Endothelial cell of hepatic sinusoid (primary cell): ENCODE measurements around the gene PAAF1.

Experiments
- in situ Hi-C: cut with HindIII; loops from 2 replicates; pipeline ENCODE4 v1.10.0; 2017; ENCODE audit warnings: low sequenced_read_pairs

Gene PAAF1

DNA sequence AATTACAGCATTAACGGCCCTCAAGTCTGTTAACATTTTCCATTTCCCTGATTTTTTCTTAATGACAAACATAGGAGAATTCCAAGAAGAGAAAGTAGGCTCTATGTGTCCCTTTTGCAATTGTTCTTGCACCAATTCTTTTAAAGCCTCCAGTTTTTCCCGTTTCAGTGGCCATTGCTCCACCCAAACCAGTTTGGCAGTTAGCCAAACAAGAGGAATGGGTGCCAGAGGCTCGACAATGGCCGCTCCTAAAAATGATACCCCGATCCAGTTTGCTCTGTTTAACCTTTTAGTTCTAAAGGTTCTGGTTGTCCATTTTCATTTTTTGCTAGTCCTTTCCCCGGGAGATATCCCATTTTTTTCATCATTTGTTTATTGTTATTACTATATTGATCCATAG, 67.3 kb downstream of the PAAF1 start:
- in situ Hi-C loops: no loop called here

DNA sequence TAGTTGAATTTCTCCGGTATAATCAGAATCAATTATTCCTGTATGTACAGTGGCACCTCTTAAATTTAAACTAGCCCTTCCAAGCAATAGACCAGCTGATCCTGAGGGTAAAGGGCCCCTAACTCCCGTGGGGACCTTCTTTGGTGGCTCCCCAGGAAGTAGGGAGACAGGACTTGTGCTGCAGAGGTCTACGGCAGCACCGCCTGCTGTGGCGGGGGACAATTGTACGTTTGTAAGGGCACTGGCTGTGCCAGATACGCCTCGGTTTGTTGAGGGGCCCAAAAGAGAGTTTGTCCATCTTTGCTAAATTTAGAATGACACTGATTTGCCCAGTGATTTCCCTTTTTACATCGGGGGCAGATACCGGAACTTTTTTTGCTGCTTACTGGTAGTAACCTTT, 68.1 kb downstream of the PAAF1 start:
- in situ Hi-C loops: no loop called here

DNA sequence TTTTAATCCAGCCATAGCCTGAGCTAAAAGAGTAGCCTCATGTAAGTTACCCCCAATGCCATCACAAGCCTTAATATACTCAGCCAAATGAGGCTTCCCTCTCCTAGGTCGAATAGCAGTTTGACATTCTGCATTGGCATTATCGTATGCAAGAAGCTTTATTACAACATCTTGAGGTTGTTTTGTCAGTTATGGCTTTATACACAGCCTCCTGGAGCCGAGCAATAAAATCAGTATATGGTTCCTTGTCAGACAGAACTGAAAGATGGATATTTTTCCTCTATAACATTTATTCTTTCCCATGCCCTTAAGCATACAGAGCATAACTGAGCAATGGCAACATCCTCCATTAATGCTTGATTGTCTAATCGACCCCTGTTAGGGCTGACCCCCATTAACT, 68.6 kb downstream of the PAAF1 start:
- in situ Hi-C loops: no loop called here

DNA sequence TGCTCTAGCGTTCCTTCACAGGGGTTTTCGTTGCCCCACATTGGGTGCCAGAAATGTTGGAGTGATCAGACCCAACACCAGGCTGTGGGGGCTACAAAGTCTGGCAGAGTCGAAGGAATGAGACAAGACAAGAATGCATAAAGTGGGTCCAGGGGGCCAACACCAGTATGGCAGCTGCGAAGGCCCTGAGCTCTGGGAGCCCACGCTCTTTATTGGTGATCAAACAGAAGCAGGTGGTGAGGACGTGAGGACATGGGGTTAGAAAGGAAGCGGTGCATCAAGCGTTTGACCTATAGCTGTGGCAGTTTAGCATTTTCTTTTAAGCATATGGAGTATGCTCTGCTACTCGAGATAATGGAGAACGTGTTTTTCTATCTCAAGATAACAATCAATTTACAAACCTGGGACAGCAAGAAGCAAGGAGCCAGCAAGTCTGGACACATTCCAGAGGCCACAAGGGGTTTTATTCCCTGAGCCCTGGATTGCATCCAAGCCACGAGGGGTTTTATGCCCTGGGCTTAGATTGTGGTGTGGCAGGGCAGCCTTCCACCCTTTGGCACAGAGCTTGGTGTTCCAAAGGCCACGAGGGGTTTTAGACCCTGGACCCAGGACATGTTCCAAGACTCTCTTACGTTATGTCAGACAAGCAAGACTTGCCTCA, 70.1 kb downstream of the PAAF1 start:
- in situ Hi-C loops: no loop called here

DNA sequence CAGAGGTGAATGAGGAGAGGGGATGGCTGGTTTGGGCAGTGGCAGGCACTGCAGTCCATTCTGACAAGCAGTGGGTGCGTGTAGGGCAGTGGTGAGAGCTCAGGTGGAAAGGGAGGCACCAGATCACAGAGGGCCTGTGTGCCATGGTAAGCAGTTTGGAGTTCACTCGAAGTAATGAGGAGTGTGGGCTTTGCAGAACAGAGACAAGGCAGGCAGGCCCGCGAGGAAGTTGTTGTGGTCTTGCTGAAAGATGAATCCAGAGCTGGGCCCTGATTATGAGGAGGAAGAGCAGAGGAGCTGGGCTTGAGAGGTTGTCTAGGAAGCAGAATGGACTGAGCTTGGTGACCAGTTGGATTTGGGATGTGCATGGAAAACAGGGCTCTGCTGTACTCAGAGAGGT, 72.4 kb downstream of the PAAF1 start:
- in situ Hi-C loops: no loop called here

DNA sequence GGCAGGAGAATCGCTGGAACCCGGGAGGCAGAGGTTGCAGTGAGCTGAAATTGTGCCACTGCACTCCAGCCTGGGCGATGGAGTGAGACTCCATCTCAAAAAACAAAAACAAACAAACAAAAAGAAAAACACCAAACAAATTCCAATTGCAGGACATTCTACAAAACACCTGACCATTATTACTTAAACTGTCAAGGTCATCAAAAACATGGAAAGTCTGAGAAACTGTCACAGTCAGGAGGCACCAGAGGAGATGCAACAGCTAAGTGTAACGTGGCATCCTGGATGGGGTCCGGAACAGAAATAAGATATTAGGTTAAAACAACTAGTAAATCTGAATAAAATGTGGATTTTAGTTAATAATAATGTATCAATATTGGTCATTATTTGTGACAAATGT, 73.1 kb downstream of the PAAF1 start:
- in situ Hi-C loops: no loop called here

DNA sequence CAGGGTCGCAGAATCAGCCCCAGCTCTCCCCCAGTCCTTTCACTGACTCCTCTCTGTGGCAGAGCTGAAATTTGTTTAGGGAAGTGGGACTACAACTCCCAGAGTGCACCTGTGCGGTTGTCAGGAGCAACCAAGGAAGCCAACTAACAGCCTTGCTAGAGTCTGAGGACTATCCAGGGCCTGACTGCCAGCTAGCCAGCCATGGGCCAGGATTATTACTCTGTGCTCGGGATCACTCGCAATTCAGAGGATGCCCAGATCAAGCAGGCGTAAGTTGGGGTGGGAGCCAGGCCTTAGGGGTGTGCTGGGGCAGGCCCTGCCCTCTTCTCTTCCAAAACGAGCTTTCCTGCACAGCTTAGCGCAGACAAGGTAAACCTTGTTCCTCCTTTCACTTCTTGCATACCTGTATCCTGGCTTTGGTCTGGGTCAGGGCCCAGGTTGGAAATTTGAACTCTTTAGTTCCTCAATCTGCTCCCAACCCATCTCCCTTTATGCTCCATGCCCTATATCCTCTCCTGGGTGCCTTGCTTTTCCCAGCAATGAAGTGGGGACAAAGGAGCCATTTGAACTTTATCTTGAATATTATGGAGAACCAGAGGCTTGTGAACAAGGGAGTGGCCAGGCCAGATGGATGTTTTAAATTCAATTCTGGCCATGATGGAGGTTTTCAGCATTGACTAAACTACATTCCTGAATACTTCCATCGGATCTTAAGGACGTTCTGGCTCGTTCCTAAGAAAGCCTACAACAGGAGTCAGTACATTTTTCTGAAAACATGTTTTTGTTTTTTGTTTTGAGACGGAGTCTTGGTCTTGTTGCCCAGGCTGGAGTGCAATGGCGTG, 74.3 kb downstream of the PAAF1 start, which contains the start of gene DNAJB13:
Gene DNAJB13, plus strand, starts transcription at position 158 of the 842 bp plus-strand sequence. Its CDS starts 44 bp downstream, at position 202.
- in situ Hi-C loops: no loop called here

GRCh38 chr11:73951797-73952196, 75.0 kb downstream of the PAAF1 start:
- in situ Hi-C loops: no loop called here

DNA sequence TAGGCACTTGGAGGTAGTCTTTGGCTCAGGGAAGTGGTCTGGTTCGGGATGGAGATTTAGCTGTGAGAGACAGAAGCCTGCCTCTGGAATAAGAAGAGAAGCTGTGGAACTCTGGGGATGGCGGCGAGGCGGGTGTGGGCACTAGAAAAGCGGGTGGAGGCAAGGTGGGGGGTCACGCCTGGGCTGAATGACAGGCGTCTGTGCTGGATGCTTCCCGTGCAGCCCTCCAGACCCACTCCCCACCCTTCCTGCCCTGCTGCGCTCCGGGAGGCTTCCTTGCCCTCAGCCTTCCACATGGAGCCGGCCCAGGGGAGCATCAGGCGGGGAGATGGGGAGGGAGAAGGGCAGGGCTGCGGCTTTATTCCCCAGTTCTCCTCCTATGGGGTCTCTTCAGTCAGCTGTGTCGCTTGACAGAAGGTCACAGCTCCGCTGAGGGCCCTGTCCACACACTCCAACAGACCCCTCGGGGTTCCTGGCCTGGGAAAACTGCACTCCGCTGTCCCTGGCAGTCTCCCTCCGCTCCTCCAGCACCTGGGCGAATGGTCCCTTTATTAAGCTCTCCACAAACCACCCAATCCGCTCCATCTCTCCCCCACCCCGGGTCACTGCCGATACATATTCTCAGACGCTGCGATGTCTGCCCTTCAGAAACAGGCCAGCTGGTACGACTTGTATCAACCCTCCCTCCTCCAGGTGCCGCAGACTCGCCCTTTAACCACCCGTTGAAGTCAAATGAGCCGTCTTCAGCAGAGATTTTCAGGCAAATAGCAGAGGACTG, 80.3 kb downstream of the PAAF1 start:
- in situ Hi-C loops: no loop called here

GRCh38 chr11:73957654-73958361, 81.0 kb downstream of the PAAF1 start:
- in situ Hi-C loops: no loop called here

DNA sequence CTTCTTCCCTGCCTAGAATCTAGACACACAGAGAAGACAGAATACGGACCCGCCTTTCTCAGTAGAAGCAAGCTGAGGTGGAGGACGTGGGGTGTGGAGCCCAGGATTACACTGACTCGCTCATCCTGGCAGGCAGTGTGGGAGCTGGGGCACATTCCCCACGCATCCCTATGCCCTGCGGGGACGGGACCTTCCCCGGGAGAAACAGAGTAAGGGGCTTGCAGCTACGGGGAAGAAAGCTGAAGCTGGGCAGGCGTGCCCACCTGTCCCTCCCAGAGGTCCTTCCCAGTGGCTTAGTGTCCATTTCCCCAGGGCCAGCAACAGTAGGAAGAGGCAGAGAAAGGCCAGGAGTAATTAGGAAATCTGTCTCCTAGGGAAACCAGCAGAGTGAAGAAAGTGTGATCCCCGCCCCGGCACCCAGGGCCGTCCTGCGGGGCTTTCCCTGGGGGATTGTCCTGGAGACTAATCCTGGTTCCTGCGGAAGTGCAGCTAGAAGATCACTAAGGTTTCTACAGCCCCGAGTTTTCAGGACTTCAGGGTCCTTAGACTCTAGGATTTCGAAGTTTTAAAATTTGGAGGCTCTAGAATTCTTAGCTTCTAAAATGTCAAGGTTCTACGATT, 81.8 kb downstream of the PAAF1 start:
- in situ Hi-C loops: no loop called here

- in situ Hi-C loops: no loop called here
Observed at GRCh38 chr11:73961321-73961720, 84.5 kb downstream of the PAAF1 start.

DNA sequence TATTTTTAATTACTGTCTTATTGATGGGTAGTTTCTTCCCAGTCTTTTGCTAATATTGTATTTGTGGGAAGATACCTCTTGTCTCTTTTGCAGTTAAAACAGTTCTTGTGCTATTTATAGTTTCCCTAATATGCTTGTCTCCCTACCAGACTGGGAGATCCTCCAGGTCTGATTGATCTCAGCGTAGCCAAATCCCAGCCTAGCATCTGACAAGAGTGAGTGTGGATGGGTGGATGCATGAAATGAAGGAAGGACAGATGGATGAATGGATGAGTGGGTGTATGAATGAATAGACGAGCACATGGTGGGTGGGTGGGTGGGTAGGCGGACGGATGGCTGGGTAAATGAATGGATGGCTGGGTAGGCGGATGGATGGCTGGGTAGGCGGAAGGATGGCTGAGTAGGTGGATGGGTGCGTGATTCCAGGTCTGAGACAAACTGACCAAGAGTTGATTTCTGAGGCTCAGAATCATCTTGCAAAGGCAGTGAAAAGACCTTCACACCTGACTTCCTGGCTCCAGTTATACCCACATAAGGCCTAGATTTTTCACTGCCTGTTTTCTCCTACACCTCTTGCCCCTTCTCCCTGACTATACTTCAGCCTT, 85.4 kb downstream of the PAAF1 start:
- in situ Hi-C loops: no loop called here

DNA sequence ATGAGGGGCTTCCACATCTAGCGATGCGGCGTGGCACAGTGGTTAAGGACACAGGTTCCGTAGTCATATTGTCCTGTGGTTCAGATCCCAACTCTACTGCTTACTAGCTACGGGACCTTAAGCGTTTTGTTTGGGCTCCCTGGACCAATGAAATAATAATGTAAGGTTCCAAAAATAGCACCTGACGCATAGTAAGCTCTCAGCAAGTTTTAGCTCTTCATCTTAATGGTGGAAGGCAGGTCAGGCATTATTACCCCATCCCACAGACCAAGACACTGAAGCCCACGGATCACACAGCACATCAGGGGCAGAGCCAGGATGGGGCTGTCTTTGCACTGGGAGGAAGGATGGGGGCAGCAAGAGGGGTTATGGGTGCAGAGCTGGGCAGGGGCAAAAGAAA, 87.1 kb downstream of the PAAF1 start:
- in situ Hi-C loops: no loop called here

- in situ Hi-C loops: no loop called here
Observed at GRCh38 chr11:73965076-73965763, 88.4 kb downstream of the PAAF1 start.

GRCh38 chr11:73965764-73966121, 88.9 kb downstream of the PAAF1 start:
- in situ Hi-C loops: no loop called here

- in situ Hi-C loops: no loop called here
Observed at GRCh38 chr11:73968356-73968966, 91.7 kb downstream of the PAAF1 start.

DNA sequence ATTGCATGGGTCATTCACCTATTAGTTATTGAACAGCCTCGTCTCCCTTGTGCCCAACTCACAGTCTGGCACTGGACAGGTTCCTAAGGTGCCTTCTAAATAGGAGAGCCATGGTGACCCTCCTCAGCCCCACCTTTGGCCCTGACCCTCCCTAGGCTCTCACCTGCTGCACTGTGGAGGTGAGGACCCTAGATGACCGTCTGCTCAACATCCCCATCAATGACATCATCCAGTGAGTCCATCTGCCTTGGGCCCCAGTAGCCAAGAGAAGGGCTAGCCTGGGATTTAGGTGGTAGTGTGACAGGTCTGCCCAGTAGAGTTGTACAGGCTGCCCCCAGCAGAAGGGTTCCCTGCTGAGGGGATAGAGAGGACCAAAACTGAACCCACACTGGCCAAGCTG, 92.3 kb downstream of the PAAF1 start:
- in situ Hi-C loops: no loop called here
